ENCODE data around the gene OSBPL10. TPM values are rescaled to one million over a fixed set of nuclear protein-coding genes. Genes with fewer than 3 reads are reported as not detected.

The OSBPL10 gene
- total RNA-seq, 2 donors from 2014 or later = 28.1 to 29.7 TPM

GRCh38 chr3:31772272-31772671 is 208.8 kb downstream of the OSBPL10 start:
- intact Hi-C loops (cut with DNase I) = no loop called here

DNA sequence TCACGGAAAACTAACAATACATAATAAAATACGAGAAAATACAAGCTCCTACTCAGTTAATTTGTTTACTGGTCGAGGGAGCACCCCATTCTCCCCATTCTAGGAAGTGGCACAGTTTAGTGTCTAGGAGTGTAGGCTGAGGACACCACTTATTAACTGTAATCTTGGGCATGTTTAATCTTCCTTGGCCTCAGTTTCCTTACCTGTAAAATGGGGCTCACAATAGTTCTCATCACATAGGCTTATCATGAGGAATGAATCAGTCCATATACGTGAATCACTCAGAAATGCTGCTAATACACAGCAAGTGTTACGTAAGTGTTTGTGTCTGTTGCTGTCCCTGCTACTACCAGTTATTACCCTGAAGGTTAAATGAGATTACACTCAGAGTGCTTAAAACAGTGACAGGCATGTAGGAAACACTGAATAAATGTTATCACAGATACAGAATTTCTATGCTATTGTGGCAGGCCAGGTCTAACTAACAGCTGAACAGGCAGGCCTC is 210.2 kb downstream of the OSBPL10 start:
- no peak for DNase-seq (ENCODE audit: low spot score)
- intact Hi-C loops (cut with DNase I) = no loop called here

More at GRCh38 chr3:31772272-31772671, 208.8 kb downstream of the OSBPL10 start:
- DNase-seq (ENCODE audit: low spot score) = no peak

GRCh38 chr3:31768479-31769125 is 212.5 kb downstream of the OSBPL10 start:
- intact Hi-C loops (cut with DNase I) = loop anchor here in 1 of 2 donors (10.0 kb wide), 1 partner anchor 584 kb away; no protein-coding TSS in a partner anchor
- DNase-seq (ENCODE audit: low spot score) = no peak

GRCh38 chr3:31767920-31768319 is 213.1 kb downstream of the OSBPL10 start:
- intact Hi-C loops (cut with DNase I) = loop anchor here in 1 of 2 donors (10.0 kb wide), 1 partner anchor 583 kb away; no protein-coding TSS in a partner anchor
- no peak for DNase-seq (ENCODE audit: low spot score)

DNA sequence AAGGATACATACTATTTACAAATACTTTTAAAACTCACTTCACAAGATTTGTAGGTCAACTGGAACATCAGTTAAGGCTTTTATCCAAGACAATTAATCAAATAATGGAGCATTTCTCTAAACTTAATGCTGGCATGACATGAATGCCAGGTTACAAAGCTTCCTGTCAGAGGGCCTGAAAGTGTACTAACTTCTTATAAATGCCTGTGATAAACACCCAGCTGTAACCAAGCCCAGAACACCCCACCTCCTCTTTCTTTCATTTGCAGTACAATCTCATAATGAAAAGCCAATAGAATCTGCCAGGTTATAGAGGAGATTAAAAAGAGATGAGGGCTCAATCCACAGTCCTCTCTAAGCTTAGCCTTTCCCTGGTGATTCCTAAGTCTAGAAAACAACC is 214.4 kb downstream of the OSBPL10 start:
- intact Hi-C loops (cut with DNase I) = loop anchor here in 1 of 2 donors (10.0 kb wide), 1 partner anchor 582 kb away; no protein-coding TSS in a partner anchor
- DNase-seq (ENCODE audit: low spot score) = no peak

DNA sequence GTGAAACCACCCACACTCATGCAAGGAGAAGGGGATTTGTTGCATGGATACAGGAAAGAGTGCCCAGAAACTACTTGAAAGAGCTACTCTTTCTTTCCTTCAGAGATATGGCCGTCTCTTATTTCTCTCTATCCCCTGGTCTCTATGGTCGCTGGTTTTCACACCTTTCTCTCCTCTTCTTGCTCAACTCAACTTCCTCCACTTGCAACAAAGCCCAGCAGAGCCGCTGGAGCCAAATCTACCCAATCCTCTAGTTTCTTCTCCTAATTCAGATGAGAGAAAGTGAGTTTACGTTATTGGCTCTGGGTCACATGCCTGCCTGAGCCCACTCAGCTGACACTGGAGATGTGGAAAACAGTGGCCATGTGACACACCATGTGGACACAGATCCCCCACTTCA is 215.2 kb downstream of the OSBPL10 start:
- intact Hi-C loops (cut with DNase I) = loop anchor here in 1 of 2 donors (10.0 kb wide), 1 partner anchor 581 kb away; no protein-coding TSS in a partner anchor
- DNase-seq (ENCODE audit: low spot score) = no peak

- no peak for DNase-seq (ENCODE audit: low spot score)
- intact Hi-C loops (cut with DNase I) = loop anchor here in 1 of 2 donors (10.0 kb wide), 1 partner anchor 579 kb away; no protein-coding TSS in a partner anchor
Observed at GRCh38 chr3:31763731-31764130, 217.3 kb downstream of the OSBPL10 start.

DNA sequence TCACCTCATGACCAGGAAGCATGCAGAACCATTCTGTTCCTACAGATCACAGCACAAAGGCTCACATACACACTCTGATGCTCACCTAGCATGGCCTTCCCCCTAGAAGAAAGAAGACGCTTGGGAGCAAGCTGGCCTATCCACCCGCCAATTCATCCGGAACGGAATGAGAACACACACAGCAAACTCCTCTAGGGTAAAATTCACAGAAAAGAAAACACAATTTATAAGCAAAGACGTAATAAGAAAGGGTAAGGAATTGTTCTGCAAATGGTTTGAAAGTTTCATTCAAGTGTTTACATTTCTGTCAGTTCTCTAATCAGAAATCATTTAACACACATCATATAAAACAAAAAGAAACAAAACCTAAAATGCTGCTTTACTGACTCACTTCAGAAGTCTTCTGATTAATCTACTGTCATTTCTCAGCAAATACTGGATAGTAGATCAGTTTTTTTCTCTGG is 218.1 kb downstream of the OSBPL10 start:
- no peak for DNase-seq (ENCODE audit: low spot score)
- intact Hi-C loops (cut with DNase I) = loop anchor here in 1 of 2 donors (10.0 kb wide), 1 partner anchor 578 kb away; no protein-coding TSS in a partner anchor

DNA sequence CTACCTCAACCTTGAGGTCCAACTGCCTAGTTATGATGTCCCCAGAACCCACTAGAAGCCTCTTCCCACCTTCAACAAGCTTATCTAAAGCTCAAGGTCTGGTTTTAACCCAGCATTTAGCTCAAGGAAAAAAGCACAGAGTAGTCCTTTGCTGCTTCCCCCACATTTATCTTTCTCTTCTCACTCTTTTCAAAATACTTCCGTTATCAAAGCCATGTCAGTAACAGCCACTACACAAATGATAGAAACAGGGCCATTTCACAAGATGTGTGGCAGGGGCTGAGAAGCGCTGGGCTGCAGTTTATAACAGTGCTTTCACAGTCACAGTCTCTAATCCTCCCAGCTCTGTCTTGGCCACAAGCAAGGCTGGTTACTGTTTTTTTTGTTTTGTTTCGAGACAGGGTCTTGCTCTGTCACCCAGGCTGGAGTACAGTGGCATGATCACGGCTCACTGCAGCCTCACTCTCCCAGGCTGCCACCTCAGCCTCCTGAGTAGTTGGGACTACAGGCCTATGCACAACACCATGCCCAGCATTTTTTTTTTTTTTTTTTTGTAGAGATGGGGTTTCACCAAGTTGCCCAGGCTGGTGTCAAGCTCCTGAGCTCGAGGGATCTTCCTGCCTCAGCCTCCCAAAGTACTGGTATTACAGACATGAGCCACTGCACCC is 218.8 kb downstream of the OSBPL10 start:
- no peak for DNase-seq (ENCODE audit: low spot score)
- intact Hi-C loops (cut with DNase I) = loop anchor here in 1 of 2 donors (10.0 kb wide), 1 partner anchor 577 kb away; no protein-coding TSS in a partner anchor

DNA sequence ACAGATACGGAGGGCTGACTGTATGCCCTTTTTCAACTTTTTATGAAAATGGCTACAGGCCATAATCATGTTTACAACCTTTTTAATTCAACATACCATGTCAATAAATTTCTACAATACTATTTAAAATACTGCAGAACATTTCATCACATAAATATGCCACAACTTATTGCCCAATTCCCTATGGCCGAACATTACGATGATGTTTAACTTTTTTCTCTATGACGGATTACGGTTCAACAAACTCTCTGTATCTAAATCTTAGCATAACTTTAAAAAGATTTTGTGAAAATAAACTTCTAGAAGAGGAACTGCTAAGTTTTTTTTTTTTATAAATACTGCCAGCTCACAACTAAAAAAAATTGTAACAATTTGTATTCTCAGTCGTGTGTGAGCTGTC is 220.4 kb downstream of the OSBPL10 start:
- no peak for DNase-seq (ENCODE audit: low spot score)
- intact Hi-C loops (cut with DNase I) = loop anchor here in 1 of 2 donors (2.0 to 10.0 kb wide), 2 partner anchors 24 to 576 kb away; no protein-coding TSS in a partner anchor

GRCh38 chr3:31758322-31758965 is 222.6 kb downstream of the OSBPL10 start:
- DNase-seq (ENCODE audit: low spot score) = no peak
- intact Hi-C loops (cut with DNase I) = no loop called here

DNA sequence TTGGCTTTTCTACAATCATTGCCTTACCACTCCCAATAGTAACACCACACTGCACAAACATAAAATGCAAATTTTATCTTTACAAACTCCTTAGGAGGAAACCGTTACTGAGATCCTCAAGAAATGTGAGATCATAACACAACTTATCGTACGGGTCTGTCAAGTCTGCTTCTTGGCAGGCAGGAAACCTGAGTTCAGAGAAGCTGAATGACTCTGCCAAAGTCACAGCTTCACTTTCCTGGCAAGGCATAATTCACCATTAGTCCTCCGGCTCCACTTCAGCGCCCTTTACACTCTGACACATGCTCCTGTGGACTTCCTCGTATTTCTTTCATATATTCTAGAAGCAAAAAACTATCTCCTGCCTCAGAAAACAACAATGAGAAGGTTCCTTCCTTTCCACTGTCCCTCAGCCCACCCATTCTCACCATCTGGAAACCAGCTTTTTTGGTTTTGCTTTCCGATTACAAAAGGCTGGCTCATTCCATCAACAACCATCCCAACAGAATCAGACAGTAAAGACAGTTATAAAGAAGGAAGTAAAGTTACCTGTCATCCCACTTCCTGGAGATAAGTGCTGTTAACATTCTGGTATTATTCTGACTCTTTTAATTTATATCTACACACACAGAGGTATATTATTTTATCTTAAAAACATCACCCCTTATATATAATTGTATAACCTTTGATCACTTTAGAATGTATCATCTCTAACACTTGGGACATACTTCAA is 225.0 kb downstream of the OSBPL10 start:
- DNase-seq (ENCODE audit: low spot score) = no peak
- intact Hi-C loops (cut with DNase I) = no loop called here

- intact Hi-C loops (cut with DNase I) = no loop called here
- DNase-seq (ENCODE audit: low spot score) = no peak
Observed at GRCh38 chr3:31754575-31755278, 226.3 kb downstream of the OSBPL10 start.

DNA sequence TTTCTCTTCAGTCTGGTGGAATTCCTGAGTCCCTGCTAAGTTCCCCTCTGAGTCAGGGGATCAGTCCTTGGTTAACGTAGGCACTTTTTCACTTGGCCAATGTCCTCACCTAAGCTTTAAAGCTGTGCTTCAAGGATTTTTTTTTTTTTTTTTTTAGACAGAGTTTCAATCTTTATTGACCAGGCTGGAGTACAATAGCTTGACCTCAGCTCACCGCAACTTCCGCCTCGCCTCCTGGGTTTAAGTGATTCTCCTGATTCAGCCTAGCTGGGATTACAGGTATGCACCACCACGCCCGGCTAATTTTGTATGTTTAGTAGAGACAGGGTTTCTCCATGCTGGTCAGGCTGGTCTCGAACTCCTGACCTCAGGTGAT is 228.0 kb downstream of the OSBPL10 start:
- intact Hi-C loops (cut with DNase I) = no loop called here
- DNase-seq (ENCODE audit: low spot score) = no peak

GRCh38 chr3:31752305-31753049 is 228.6 kb downstream of the OSBPL10 start:
- intact Hi-C loops (cut with DNase I) = no loop called here
- no peak for DNase-seq (ENCODE audit: low spot score)

- intact Hi-C loops (cut with DNase I) = no loop called here
- no peak for DNase-seq (ENCODE audit: low spot score)
Observed at GRCh38 chr3:31750341-31750740, 230.7 kb downstream of the OSBPL10 start.

DNA sequence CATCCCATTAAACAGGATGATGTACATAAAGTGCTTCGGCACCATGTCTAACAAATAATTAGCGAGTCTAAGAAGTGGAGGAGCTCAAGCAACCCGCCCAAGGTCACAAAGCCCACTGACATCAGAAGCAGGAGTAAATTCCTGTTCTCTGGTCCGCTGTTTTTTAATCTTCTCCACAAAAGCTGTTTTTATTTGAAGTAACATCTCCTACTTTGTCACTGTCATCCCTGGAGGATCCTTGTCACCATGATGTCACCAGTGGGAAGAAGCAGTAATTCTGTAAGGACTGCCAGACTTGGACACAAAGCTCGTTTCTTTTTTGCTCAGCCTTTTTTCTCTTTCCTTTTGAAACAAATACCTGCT is 232.1 kb downstream of the OSBPL10 start:
- DNase-seq (ENCODE audit: low spot score) = no peak
- intact Hi-C loops (cut with DNase I) = no loop called here
